Pancreas (tissue), 10 donors: ENCODE results near the gene MAP2K1. TPM values are rescaled to one million over a fixed set of nuclear protein-coding genes. Genes with fewer than 3 reads are reported as not detected.

ENCODE experiments used
- ATAC-seq, 4 donors: fragments of 200-7000 bp; cut with Tn5 transposase; one replicate each; pipeline versions ENCODE4 v1.8.0 to v1.9.1; 2020; ENCODE audit warnings: mild to moderate bottlenecking in 4 of 4, moderate library complexity in 4 of 4
- DNase-seq, 6 donors: peaks; one replicate each; pipeline ENCODE4 v3.0.0-alpha.2; 2020
- FAIRE-seq: peaks from 2 replicates; lab custom pipeline; 2012; peaks lifted over from hg19 to GRCh38; lab: Jason Lieb, UNC
- H3K27ac ChIP-seq, 4 donors: fragments of 200-600 bp; sonication (generic); 1 replicate in 3 of 4; 2 replicates in 1 of 4; pipeline versions ENCODE4 v1.5.0 to v1.8.0; 2020
- H3K27me3 ChIP-seq, 4 donors: fragments of 200-600 bp; one replicate each; pipeline ENCODE4 v1.8.0; 2021
- H3K36me3 ChIP-seq, 3 donors: fragments of 200-600 bp; sonication (generic) in 1 of 3; one replicate each; pipeline versions ENCODE4 v1.5.0 to v1.8.0; 2020 to 2021
- H3K4me1 ChIP-seq, 3 donors: fragments of 200-600 bp; one replicate each; pipeline ENCODE4 v1.8.0; 2021
- H3K4me3 ChIP-seq, 4 donors: fragments of 200-600 bp; sonication (generic) in 2 of 4; one replicate each; pipeline versions ENCODE4 v1.5.0 to v1.8.0; 2020 to 2021
- H3K9me3 ChIP-seq, 4 donors: fragments of 200-600 bp; one replicate each; pipeline ENCODE4 v1.8.0; 2021
- WGBS, 2 donors: extraction: QIAGEN DNeasy Blood & Tissue Kit; methylation state at CpG; one replicate each; pipeline ENCODE4 v1.1.7; 2013; 5-methylcytosine and 5-hydroxymethylcytosine counted together
- intact Hi-C, 3 donors: fragments of 100-400 bp; cut with DNase I; formaldehyde crosslinking; loops; one replicate each; pipeline versions ENCODE4 v1.11.1 to v1.14.2; 2022
- microRNA-seq, 2 donors: library from miRNA; unstranded; fragments of <30 nt; microRNA quantifications; one replicate each; pipeline versions ENCODE4 to v1.1.0, GENCODE V29; 2019 to 2020
- polyA plus RNA-seq, 2 donors: library from polyadenylated mRNA; stranded (reverse); fragments of 200-250 nt; gene quantifications; one replicate each; pipeline ENCODE4 v1.2.3, GENCODE V29; 2013
- total RNA-seq, 6 donors: library from RNA; stranded (reverse); fragmentation: NEBNext Ultra II Directional in 4 of 6; extraction: Animal tissue kit (Norgen Biotek cat#: 25700) in 4 of 6; gene quantifications; one replicate each; pipeline versions ENCODE4 v1.2.1 to v1.2.4, GENCODE V29; 2021 to 2023
- TF ChIP-seq, protein P1 (sequence below), 4 donors: fragments of 200-600 bp; sonication (generic) in 3 of 4; IDR thresholded peaks; one replicate each; pipeline versions ENCODE4 v1.5.0 to v1.8.0; 2021; ENCODE audit warnings: antibody characterized with exemption in 4 of 4
- donor health status: healthy with polysubstance abuse.
- donor health status: DM: no; HTN: no; CAD: no; lungs with moderate emphysema.
- donor health status: DM: no; HTN: no; CAD: no.
- donor health status: control.
- donor health status: control.
- donor health status: Bipolar disorder and iron deficiency.
- donor health status: DM: yes; HTN: yes; CAD: no.
- donor health status: DM: no; HTN: no; CAD: no.
- donor health status: DM: no; HTN: no; CAD: no.
- donor health status: DM: yes; HTN: yes; CAD: no.

The MAP2K1 gene
- total and polyA plus RNA-seq, 8 donors: 7.6 to 23.3 (median 16.4) TPM

- H3K4me3 ChIP-seq: no peak overlapping the region
- intact Hi-C loops: no loop called here
- 86 to 91% methylated on average over 9 of the region's 9 CpGs for WGBS, 2 donors
- TF ChIP-seq, protein P1, sequence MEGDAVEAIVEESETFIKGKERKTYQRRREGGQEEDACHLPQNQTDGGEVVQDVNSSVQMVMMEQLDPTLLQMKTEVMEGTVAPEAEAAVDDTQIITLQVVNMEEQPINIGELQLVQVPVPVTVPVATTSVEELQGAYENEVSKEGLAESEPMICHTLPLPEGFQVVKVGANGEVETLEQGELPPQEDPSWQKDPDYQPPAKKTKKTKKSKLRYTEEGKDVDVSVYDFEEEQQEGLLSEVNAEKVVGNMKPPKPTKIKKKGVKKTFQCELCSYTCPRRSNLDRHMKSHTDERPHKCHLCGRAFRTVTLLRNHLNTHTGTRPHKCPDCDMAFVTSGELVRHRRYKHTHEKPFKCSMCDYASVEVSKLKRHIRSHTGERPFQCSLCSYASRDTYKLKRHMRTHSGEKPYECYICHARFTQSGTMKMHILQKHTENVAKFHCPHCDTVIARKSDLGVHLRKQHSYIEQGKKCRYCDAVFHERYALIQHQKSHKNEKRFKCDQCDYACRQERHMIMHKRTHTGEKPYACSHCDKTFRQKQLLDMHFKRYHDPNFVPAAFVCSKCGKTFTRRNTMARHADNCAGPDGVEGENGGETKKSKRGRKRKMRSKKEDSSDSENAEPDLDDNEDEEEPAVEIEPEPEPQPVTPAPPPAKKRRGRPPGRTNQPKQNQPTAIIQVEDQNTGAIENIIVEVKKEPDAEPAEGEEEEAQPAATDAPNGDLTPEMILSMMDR (IDR thresholded peaks at IDR 0.05): no peak
- DNase-seq: no peak
- no peaks in the 10 kb centered on the region for H3K27me3 ChIP-seq
- no peaks in the 10 kb centered on the region for H3K9me3 ChIP-seq
- no peak overlapping the region for H3K27ac ChIP-seq
- H3K4me1 ChIP-seq: no peaks in the 10 kb centered on the region
- no peak for ATAC-seq
- no peak for FAIRE-seq
- H3K36me3 ChIP-seq: no peaks in the 10 kb centered on the region
Observed at GRCh38 chr15:66535056-66535455, 148.3 kb downstream of the MAP2K1 start.

Small RNA genes within 50 kb of the gene (microRNA-seq; reads per million reads assigned to microRNA genes)
- 0 reads per million in 2 donors for gene MIR4512

Other genes with a start within 250 kb of the MAP2K1 start
- gene MEGF11, start 133.2 kb upstream of the MAP2K1 start, total RNA-seq: under 1 TPM; 0.19 to 0.57 (median 0.37) TPM
- gene MEGF11, start 133.2 kb upstream of the MAP2K1 start, polyA plus RNA-seq: under 1 TPM; 0.34 to 0.87 TPM
- 10 to 100 TPM; 16.8 to 20.2 (median 18.7) TPM for gene DIS3L, start 93.3 kb upstream of the MAP2K1 start, total RNA-seq
- 10 to 100 TPM in 1 of 2 donors, 1 to 10 TPM in 1; 8.3 to 16.2 TPM for gene DIS3L, start 93.3 kb upstream of the MAP2K1 start, polyA plus RNA-seq
- gene TIPIN, start 30.2 kb upstream of the MAP2K1 start, total RNA-seq: 1 to 10 TPM; 2.5 to 4.6 (median 3.4) TPM
- 1 to 10 TPM; 2.8 to 5.2 TPM for gene TIPIN, start 30.2 kb upstream of the MAP2K1 start, polyA plus RNA-seq
- gene SNAPC5, start 110.8 kb downstream of the MAP2K1 start, total RNA-seq: 10 to 100 TPM in 3 of 6 donors, 1 to 10 TPM in 3; 9.0 to 15.1 (median 11.3) TPM
- 10 to 100 TPM; 20.5 to 21.6 TPM for gene SNAPC5, start 110.8 kb downstream of the MAP2K1 start, polyA plus RNA-seq
- gene RPL4, start 117.9 kb downstream of the MAP2K1 start, total RNA-seq: 1,000 to 10,000 TPM; 1,130 to 2,134 (median 1,559) TPM
- 1,000 to 10,000 TPM; 1,527 to 1,586 TPM for gene RPL4, start 117.9 kb downstream of the MAP2K1 start, polyA plus RNA-seq
- gene ZWILCH, start 118.4 kb downstream of the MAP2K1 start, total RNA-seq: 1 to 10 TPM; 1.8 to 4.2 (median 3.1) TPM
- 1 to 10 TPM; 1.2 to 4.3 TPM for gene ZWILCH, start 118.4 kb downstream of the MAP2K1 start, polyA plus RNA-seq
- gene LCTL, start 179.1 kb downstream of the MAP2K1 start, total RNA-seq: not detected
- gene LCTL, start 179.1 kb downstream of the MAP2K1 start, polyA plus RNA-seq: not detected